OCI-LY7 (cell line): ENCODE data around the gene ESR2.

Experiments used
- CTCF ChIP-seq: fragments of 200-600 bp; sonication (generic); conservative IDR thresholded peaks from 2 replicates; pipeline ENCODE4 v1.5.1; 2014; ENCODE audit warnings: mild to moderate bottlenecking, antibody characterized with exemption, low read length, moderate library complexity, mixed read lengths
- EZH2phosphoT487 ChIP-seq: fragments of 200-600 bp; sonication (generic); IDR thresholded peaks from 2 replicates; pipeline ENCODE4 v1.6.1; 2018; ENCODE audit warnings: low read depth, borderline replicate concordance, mild to moderate bottlenecking, mixed run types, antibody characterized with exemption, low read length, moderate library complexity, mixed read lengths

DNA sequence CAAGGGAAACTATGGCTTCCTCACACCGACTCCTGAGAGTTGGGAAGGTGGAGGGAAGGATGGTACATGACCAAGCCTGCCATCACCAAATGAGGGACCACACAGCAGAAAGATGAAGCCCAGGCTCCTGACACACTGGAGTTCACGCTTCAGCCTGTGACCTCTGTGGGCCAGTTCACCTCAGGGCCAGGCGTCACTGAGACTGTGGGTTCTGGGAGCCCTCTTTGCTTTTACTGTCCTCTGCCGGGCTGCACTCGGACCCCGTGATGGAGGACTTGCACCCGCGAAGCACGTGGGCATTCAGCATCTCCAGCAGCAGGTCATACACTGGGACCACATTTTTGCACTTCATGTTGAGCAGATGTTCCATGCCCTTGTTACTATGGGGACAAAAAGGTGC lies 61.2 kb downstream of the ESR2 start:
- no peak for TF ChIP-seq CTCF
- no peak for TF ChIP-seq EZH2phosphoT487
